IMR-90 (cell line): ENCODE data around the gene KCNMA1.

ENCODE experiments used
- CTCF ChIP-seq: conservative IDR thresholded peaks from 2 replicates; pipeline ENCODE4 v1.5.1; 2012; ENCODE audit warnings: mild to moderate bottlenecking, low read depth, low read length, improper control_type of control experiment
- MXI1 ChIP-seq: IDR thresholded peaks from 2 replicates; pipeline ENCODE4 v1.6.1; 2012; ENCODE audit warnings: low read depth, mild to moderate bottlenecking, low read length, moderate library complexity, borderline replicate concordance
- POLR2A ChIP-seq: IDR thresholded peaks from 2 replicates; pipeline ENCODE4 v1.6.1; 2012; ENCODE audit warnings: mild to moderate bottlenecking, low read depth, low read length
- RAD21 ChIP-seq: IDR thresholded peaks from 2 replicates; pipeline ENCODE4 v1.6.1; 2012; ENCODE audit warnings: low read length, improper control_type of control experiment
- RCOR1 ChIP-seq: IDR thresholded peaks from 2 replicates; pipeline ENCODE4 v1.6.1; 2012; ENCODE audit warnings: mild to moderate bottlenecking, low read length, improper control_type of control experiment; ENCODE audit not compliant: insufficient replicate concordance
- RFX5 ChIP-seq: IDR thresholded peaks from 2 replicates; pipeline ENCODE4 v1.8.0; 2012; ENCODE audit warnings: low read depth, mild to moderate bottlenecking, low read length, moderate library complexity
- SMC3 ChIP-seq: fragments of 150-350 bp; IDR thresholded peaks from 2 replicates; pipeline ENCODE4 v1.6.1; 2016; ENCODE audit warnings: low read depth, mild to moderate bottlenecking, antibody characterized with exemption, low read length, moderate library complexity
- TF ChIP-seq, protein P1 (sequence below): fragments of 150-350 bp; IDR thresholded peaks from 2 replicates; pipeline ENCODE4 v1.6.1; 2016; ENCODE audit warnings: low read depth, mild to moderate bottlenecking, low read length, moderate library complexity, borderline replicate concordance

DNA sequence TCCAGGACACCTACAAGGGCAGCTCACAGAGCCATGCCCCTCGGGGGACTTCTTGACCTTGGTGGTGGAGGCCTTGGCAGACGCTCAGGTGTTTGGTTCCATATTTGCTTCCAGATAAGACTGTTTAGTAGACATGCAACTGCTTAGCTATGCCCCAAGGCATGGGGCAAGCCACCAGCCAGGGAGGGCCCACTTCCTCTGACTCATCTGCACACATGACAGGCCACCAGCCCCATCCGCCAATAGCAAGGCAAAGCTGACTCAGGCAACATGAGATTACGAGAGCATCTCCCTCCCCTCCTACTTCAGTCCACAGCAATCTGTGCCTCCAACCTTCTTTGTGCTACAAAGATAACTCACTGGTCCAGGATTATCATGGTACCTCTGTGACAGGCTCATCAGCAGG, 54.9 kb downstream of the KCNMA1 start:
- TF ChIP-seq RFX5 (no peak), CTCF (no peak), MXI1 (no peak), RCOR1 (no peak), RAD21 (no peak), POLR2A (no peak), SMC3 (no peak)
- TF ChIP-seq, protein P1, sequence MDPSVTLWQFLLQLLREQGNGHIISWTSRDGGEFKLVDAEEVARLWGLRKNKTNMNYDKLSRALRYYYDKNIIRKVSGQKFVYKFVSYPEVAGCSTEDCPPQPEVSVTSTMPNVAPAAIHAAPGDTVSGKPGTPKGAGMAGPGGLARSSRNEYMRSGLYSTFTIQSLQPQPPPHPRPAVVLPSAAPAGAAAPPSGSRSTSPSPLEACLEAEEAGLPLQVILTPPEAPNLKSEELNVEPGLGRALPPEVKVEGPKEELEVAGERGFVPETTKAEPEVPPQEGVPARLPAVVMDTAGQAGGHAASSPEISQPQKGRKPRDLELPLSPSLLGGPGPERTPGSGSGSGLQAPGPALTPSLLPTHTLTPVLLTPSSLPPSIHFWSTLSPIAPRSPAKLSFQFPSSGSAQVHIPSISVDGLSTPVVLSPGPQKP: no peak
